Mesothelial cell of epicardium (in vitro differentiated cells): Measurements from ENCODE around the gene MAP1LC3B2. TPM values are rescaled to one million over a fixed set of nuclear protein-coding genes. Genes with fewer than 3 reads are reported as not detected.

Source experiments
- DNase-seq, 2 experiments: peaks; one replicate each; pipeline ENCODE4 v3.0.0; 2021; ENCODE audit warnings: low spot score in 2 of 2; ENCODE audit not compliant: unreplicated experiment in 2 of 2
- H3K27ac Mint-ChIP-seq: 2 replicates; pipeline ENCODE4 v1.8.0; 2021; ENCODE audit warnings: mixed read lengths
- H3K27me3 Mint-ChIP-seq: 2 replicates; pipeline ENCODE4 v1.8.0; 2021; ENCODE audit warnings: low read depth, mixed read lengths
- H3K36me3 Mint-ChIP-seq: 2 replicates; pipeline ENCODE4 v1.8.0; 2021; ENCODE audit warnings: mixed read lengths
- H3K4me1 Mint-ChIP-seq: 2 replicates; pipeline ENCODE4 v1.8.0; 2021; ENCODE audit warnings: mixed read lengths
- H3K4me3 Mint-ChIP-seq: 2 replicates; pipeline ENCODE4 v1.8.0; 2021; ENCODE audit warnings: mild to moderate bottlenecking, moderate library complexity, mixed read lengths
- H3K9me3 Mint-ChIP-seq: 2 replicates; pipeline ENCODE4 v1.8.0; 2021; ENCODE audit warnings: mixed read lengths
- CTCF ChIP-seq: fragments of 200-600 bp; sonication (generic); IDR thresholded peaks from one replicate; pipeline ENCODE4 v1.5.0; 2021; ENCODE audit warnings: antibody characterized with exemption; ENCODE audit not compliant: unreplicated experiment
- total RNA-seq: library from RNA; stranded (reverse); gene quantifications from 3 replicates; pipeline ENCODE4 v1.2.1, GENCODE V29; 2021

The MAP1LC3B2 gene
- total RNA-seq, 1 donor from 2014 or later, result 4.5 TPM

GRCh38 chr12:116552773-116553373 is 6.3 kb upstream of the MAP1LC3B2 start:
- Mint-ChIP-seq H3K4me1 (peaks cover 8% of the 10 kb centered on the region), H3K27ac (no peak overlapping the region), H3K27me3 (no peaks in the 10 kb centered on the region), H3K4me3 (no peak overlapping the region), H3K9me3 (no peaks in the 10 kb centered on the region), H3K36me3 (no peaks in the 10 kb centered on the region)
- TF ChIP-seq CTCF, result no peak
- no peak for DNase-seq

- Mint-ChIP-seq H3K36me3 (no peaks in the 10 kb centered on the region), H3K4me1 (peaks cover 9% of the 10 kb centered on the region), H3K27ac (no peak overlapping the region), H3K9me3 (no peaks in the 10 kb centered on the region), H3K27me3 (no peaks in the 10 kb centered on the region), H3K4me3 (no peak overlapping the region)
- DNase-seq, result no peak
- no peak for TF ChIP-seq CTCF
Observed at GRCh38 chr12:116556356-116556952, 2.7 kb upstream of the MAP1LC3B2 start.

- no peak for DNase-seq
- Mint-ChIP-seq H3K36me3 (no peaks in the 10 kb centered on the region), H3K9me3 (peaks cover 5% of the 10 kb centered on the region), H3K27me3 (no peaks in the 10 kb centered on the region), H3K4me3 (no peak overlapping the region), H3K27ac (no peak overlapping the region), H3K4me1 (peaks cover 9% of the 10 kb centered on the region)
- TF ChIP-seq CTCF, result no peak
Observed at GRCh38 chr12:116556964-116557698, 2.0 kb upstream of the MAP1LC3B2 start.

- no peak for DNase-seq
- Mint-ChIP-seq H3K27ac (no peak overlapping the region), H3K9me3 (peaks cover 15% of the 10 kb centered on the region), H3K4me3 (no peak overlapping the region), H3K27me3 (no peaks in the 10 kb centered on the region), H3K4me1 (peaks cover 9% of the 10 kb centered on the region), H3K36me3 (peaks cover 4% of the 10 kb centered on the region)
- TF ChIP-seq CTCF, result no peak
Observed at GRCh38 chr12:116558280-116559161, 660 bp upstream of the MAP1LC3B2 start.

- H3K27me3 Mint-ChIP-seq, result no peaks in the 10 kb centered on the region
- no peak overlapping the region for H3K27ac Mint-ChIP-seq
- no peak for TF ChIP-seq CTCF
- DNase-seq, result no peak
- H3K4me1 Mint-ChIP-seq, result peaks cover 9% of the 10 kb centered on the region
- no peak overlapping the region for H3K4me3 Mint-ChIP-seq
- H3K36me3 Mint-ChIP-seq, result peaks cover 13% of the 10 kb centered on the region
- H3K9me3 Mint-ChIP-seq, result peaks cover 31% of the 10 kb centered on the region
Observed at GRCh38 chr12:116561181-116561821, 2.1 kb downstream of the MAP1LC3B2 start.
